Measurements from ENCODE around the gene MYLK.
"Not testable (repeated sequence)": the region's sequence is repeated elsewhere in the genome, so short reads cannot be mapped to it uniquely, and the experiment has no call there.

Gene MYLK

DNA sequence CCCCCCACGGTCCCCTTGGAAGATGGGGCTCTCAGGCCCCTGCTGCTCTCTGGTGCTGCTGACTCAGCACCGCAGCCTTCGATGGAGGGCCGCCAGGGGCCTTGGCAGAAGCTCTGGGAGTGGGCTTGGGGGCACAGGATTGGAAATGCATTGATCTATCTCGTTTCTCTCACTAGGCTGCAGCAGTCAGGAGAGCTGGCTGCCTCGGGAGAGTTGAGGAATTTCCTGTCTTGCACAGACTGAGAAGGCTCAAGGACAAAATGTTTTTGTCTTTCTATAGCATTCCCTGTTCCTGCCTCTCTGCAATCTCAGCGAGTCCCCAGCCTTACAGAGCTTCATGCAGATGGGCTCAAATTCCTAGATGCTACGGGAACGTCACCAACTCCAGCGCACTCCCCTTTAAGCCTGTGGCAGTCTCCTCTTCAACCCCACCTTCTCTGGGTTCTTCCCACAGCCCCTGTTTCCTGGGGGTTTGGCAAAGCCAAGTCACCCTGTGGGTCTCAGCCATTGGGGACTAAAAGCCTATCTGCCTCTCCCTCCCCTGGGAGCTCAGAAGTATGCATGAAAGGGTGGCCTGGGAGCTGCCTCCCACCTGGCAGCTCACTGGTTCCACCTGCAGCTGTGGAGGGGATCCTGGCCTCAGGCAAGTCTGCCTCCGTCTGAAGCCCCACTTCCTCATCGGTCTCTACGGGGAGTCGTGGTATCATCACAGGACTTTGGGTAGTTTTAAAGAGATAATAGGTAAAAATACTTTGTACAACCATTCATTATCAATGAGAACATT is 171.9 kb downstream of the MYLK start:
- DNase-seq (ENCODE audit: low read depth), result no peak
- TF ChIP-seq, protein P1, sequence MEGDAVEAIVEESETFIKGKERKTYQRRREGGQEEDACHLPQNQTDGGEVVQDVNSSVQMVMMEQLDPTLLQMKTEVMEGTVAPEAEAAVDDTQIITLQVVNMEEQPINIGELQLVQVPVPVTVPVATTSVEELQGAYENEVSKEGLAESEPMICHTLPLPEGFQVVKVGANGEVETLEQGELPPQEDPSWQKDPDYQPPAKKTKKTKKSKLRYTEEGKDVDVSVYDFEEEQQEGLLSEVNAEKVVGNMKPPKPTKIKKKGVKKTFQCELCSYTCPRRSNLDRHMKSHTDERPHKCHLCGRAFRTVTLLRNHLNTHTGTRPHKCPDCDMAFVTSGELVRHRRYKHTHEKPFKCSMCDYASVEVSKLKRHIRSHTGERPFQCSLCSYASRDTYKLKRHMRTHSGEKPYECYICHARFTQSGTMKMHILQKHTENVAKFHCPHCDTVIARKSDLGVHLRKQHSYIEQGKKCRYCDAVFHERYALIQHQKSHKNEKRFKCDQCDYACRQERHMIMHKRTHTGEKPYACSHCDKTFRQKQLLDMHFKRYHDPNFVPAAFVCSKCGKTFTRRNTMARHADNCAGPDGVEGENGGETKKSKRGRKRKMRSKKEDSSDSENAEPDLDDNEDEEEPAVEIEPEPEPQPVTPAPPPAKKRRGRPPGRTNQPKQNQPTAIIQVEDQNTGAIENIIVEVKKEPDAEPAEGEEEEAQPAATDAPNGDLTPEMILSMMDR (IDR thresholded peaks at IDR 0.05; ENCODE audit: control insufficient read depth, extremely low read depth, insufficient read depth), result no peak

DNA sequence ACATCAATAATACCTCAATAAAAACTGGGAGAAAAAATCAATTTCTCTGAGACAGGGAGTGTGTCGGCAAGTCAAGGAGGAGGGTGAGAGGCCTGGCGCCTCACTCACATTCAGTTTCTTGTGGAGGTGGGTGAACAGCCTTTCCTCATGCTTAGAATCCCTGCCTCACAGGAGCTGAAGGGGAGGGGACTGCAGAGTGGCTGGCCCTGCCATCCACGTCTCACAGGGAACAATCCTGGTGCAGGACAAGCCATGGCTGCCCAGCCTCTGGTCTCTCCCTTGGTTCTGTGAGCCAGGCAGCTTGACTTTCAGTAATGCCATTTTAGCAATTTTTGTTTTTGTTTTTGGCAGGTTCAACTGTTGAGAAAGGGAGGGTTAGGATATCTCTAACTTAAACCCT is 172.8 kb downstream of the MYLK start:
- DNase-seq (ENCODE audit: low read depth), result no peak
- H3K4me3 ChIP-seq (ENCODE audit: low read depth, low read length), result no peak overlapping the region
- TF ChIP-seq, protein P1 (IDR thresholded peaks at IDR 0.05; ENCODE audit: control insufficient read depth, extremely low read depth, insufficient read depth), result no peak

More for the DNA sequence above, 171.9 kb downstream of the MYLK start:
- no peak overlapping the region for H3K4me3 ChIP-seq (ENCODE audit: low read depth, low read length)

DNA sequence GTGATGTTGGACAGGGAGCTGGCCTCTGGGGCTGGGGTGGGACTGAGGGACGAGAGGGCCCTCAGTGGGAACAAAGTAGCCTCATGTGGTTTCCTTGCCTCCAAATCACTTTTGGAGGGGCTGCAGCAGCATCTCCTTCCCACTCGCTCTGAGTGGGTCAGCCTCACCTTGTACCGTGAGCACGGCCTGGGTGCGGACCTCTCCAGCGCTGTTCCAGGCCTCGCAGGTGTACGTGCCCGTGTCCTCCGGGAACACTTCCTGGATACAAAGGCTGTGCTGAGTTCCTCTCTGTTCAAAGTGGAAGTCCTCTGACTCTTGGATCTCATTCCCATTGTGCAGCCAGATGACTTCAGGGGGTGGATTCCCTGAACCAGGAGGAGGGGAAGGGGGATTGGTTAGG is 175.6 kb downstream of the MYLK start:
- TF ChIP-seq, protein P1 (IDR thresholded peaks at IDR 0.05; ENCODE audit: control insufficient read depth, extremely low read depth, insufficient read depth), result no peak
- H3K4me3 ChIP-seq (ENCODE audit: low read depth, low read length), result no peak overlapping the region
- no peak for DNase-seq (ENCODE audit: low read depth)

DNA sequence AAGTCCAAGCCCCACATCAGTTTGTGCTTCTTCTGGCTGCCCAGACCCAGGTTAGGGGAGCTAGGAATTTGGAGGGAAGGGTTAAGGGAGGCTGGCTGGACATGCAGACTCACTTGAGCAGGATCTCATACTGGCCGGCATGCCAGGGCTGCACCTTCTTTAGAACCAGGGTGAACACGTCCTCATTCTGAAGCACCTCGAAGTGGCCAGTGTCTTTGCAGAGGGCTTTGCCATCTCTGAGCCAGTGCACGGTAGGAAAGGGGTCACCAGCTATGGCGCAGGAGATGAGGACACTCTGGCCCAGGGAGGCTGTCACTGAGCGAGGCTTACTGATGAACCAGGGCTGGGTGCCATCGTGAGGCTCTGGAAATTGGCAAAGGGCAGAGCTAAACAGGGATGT is 176.5 kb downstream of the MYLK start:
- DNase-seq (ENCODE audit: low read depth); H3K4me3 ChIP-seq (ENCODE audit: low read depth, low read length): not testable (repeated sequence)

DNA sequence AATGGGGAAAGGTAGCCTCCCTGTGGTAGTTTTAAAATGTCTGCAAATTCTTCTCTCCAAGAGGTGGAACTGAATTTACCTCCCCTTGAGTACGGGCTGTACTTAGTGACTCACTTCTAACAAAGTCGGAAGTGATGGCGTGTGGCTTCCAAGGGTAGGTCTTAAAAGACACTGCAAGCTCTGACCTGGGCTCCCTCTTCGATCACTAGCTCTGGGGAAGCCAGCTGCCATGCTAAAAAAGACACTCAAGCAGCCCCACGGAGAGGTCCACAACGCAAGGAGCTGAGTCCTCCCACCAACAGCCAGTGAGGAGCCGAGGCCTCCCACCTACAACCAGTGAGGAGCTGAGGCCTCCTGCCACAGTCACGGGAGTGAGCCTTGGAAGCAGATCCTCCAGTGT is 177.3 kb downstream of the MYLK start:
- no peak overlapping the region for H3K4me3 ChIP-seq (ENCODE audit: low read depth, low read length)
- TF ChIP-seq, protein P1 (IDR thresholded peaks at IDR 0.05; ENCODE audit: control insufficient read depth, extremely low read depth, insufficient read depth), result no peak
- DNase-seq (ENCODE audit: low read depth), result no peak

DNA sequence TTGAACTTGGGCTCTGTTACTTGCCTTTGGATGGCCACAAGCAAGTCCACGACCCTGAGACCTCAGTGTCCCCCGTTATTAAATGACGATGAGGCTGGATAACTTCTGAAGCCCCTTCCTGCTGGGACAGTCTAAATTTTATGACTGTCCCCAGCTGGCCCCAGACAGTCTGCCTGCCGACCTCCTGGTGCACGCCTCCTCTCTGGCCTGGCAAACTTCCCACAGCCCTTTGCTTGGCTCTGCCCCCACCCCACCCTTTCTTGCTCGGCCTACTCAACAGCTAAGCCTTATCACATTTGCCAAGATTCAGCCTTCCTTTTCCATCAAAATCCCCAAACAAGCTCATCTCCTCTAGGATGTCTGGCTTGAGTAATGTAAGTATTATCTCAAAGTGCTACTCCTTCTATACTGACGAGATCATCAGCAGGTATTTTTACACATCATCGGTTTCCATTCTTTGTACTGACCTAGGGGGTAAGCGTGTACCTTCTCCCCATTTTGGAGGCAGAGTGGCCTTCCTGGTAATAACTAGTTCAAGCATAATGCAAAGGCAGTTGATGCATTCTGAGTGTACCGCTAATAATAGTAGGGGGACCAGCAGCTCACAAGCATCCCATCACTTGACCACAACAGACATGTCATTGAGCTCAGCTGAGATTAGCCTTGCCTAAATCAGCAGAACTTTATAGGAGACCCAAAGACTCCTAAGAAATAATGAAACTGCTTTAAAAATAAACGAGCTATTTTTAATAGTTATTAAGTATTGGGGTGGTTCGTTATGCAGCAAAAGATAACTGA is 178.4 kb downstream of the MYLK start:
- DNase-seq (ENCODE audit: low read depth), result no peak
- H3K4me3 ChIP-seq (ENCODE audit: low read depth, low read length), result no peak overlapping the region
- TF ChIP-seq, protein P1 (IDR thresholded peaks at IDR 0.05; ENCODE audit: control insufficient read depth, extremely low read depth, insufficient read depth), result no peak

DNA sequence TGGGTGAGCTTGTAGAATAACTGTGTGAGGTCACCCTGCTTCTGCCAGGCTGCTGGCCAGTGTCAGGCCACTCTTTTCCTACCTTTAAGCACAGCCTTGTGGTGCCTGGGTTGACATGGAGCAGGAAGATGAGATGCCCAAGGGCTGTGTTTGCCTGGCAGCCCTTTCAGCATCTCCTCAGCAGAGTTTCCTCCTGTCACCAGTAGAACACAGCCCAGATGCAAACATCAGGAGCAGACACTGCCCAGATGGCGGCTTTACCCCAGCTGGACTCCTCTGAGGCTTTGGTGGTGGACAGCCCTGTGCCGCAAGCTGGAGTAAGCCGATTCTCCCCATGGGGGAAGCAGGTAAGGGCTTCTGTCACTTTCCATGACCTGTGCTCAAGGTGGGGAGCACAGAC is 180.5 kb downstream of the MYLK start:
- DNase-seq (ENCODE audit: low read depth); H3K4me3 ChIP-seq (ENCODE audit: low read depth, low read length): not testable (repeated sequence)

DNA sequence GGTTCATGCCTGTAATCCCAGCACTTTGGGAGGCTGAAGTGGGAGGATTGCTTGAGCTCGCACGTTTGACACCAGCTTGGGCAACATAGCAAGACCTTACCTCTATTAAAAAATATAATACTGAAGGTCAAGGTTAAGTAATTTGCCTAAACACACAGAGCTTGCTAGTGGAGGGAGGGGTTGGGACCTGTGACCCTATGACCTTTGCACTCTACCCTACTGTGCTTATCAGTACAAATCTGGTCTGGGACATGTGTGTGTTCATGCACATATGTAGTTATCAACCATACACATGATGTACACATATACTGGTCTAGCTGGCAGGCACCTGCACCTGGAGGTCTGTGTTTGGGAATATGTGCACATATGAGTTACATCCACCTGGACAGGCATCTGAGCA is 181.4 kb downstream of the MYLK start:
- TF ChIP-seq, protein P1 (IDR thresholded peaks at IDR 0.05; ENCODE audit: control insufficient read depth, extremely low read depth, insufficient read depth), result no peak
- DNase-seq (ENCODE audit: low read depth), result no peak
- H3K4me3 ChIP-seq (ENCODE audit: low read depth, low read length), result no peak overlapping the region
